ENCODE data around the gene MROH2B.

GRCh38 chr5:41010572-41010971 is 60.6 kb downstream of the MROH2B start:
- TF ChIP-seq POLR2AphosphoS5 (IDR thresholded peaks at IDR 0.05; ENCODE audit: borderline replicate concordance, low read depth, low read length) (no peak), EZH2 (IDR thresholded peaks at IDR 0.05) (no peak)
